Osteoblast (primary cell): ENCODE measurements around the gene GRB10. TPM values are rescaled to one million over a fixed set of nuclear protein-coding genes. Genes with fewer than 3 reads are reported as not detected.
A peak's percentile ranks its signal among the peaks of the same experiment; 100 is the strongest.

Experiments
- DNase-seq: peaks from one replicate; pipeline ENCODE4 v3.0.0; 2011; ENCODE audit warnings: low spot score, mixed read lengths; ENCODE audit not compliant: insufficient read length; ENCODE audit errors: missing footprints
- H2AFZ ChIP-seq: 2 replicates; pipeline ENCODE4 v1.6.0; 2011; ENCODE audit warnings: mild to moderate bottlenecking, low read length
- H3K27ac ChIP-seq: 2 replicates; pipeline ENCODE4 v1.5.1; 2011; ENCODE audit warnings: mild to moderate bottlenecking, low read depth, low read length, moderate library complexity
- H3K27me3 ChIP-seq: 2 replicates; pipeline ENCODE4 v1.6.0; 2012; ENCODE audit warnings: mild to moderate bottlenecking, control low read depth, inconsistent platforms, low read length, moderate library complexity; ENCODE audit not compliant: insufficient read depth
- H3K36me3 ChIP-seq: 2 replicates; pipeline ENCODE4 v1.5.1; 2011; ENCODE audit warnings: mild to moderate bottlenecking, low read length, control low read depth, moderate library complexity; ENCODE audit not compliant: insufficient read depth
- H3K4me1 ChIP-seq: 2 replicates; pipeline ENCODE4 v1.5.1; 2011; ENCODE audit warnings: mild to moderate bottlenecking, low read length, control low read depth, moderate library complexity; ENCODE audit not compliant: insufficient read depth
- H3K4me2 ChIP-seq: 2 replicates; pipeline ENCODE4 v1.6.0; 2011; ENCODE audit warnings: mild to moderate bottlenecking, low read length; ENCODE audit not compliant: insufficient read depth
- H3K4me3 ChIP-seq: fragments of 200-600 bp; sonication (generic); 3 replicates; pipeline ENCODE4 v1.5.1; 2012; ENCODE audit warnings: mild to moderate bottlenecking, low read length, inconsistent platforms; ENCODE audit not compliant: insufficient read depth
- H3K79me2 ChIP-seq: 2 replicates; pipeline ENCODE4 v1.6.0; 2012; ENCODE audit warnings: mild to moderate bottlenecking, low read length, control low read depth, inconsistent platforms; ENCODE audit not compliant: insufficient read depth
- H3K9me3 ChIP-seq: 2 replicates; pipeline ENCODE4 v1.5.1; 2011; ENCODE audit warnings: low read depth, low read length, control low read depth
- H4K20me1 ChIP-seq: 2 replicates; pipeline ENCODE4 v1.6.0; 2012; ENCODE audit warnings: mild to moderate bottlenecking, low read length, control low read depth; ENCODE audit not compliant: insufficient read depth
- total RNA-seq: library from RNA; depleted of rRNA; stranded (reverse); fragments of >200 nt; gene quantifications from 2 replicates; pipeline ENCODE4 v1.2.3, GENCODE V29; 2012
- TF ChIP-seq, protein P1 (sequence below): IDR thresholded peaks from 2 replicates; pipeline ENCODE4 v1.5.1; 2011; ENCODE audit warnings: mild to moderate bottlenecking, low read depth, low read length, moderate library complexity; ENCODE audit errors: extremely low read depth

The GRB10 gene
- total RNA-seq, 1 donor: 62.6 TPM

DNA sequence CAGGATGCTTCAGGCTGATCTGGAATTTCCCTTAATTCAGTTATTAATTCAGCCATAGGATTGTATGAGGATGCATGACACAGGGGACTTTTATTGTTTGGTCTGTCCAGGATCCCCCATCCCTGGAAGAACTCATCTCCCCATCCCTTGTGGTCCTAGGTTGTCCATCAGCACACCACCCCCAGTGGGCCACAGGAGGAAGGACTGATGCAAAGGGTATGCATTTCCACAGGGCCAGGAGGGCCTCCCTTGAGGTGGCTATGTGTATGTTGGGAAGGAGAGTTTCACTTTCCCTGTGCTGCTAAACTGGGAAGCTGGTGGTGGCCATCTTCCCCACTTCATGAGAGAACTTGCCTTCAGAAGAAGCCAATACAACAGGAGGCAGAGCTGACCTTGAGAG is 44.6 kb upstream of the GRB10 start:
- peak overlapping the region; percentile 58 for H3K4me2 ChIP-seq
- H4K20me1 ChIP-seq: no peaks in the 10 kb centered on the region
- TF ChIP-seq, protein P1, sequence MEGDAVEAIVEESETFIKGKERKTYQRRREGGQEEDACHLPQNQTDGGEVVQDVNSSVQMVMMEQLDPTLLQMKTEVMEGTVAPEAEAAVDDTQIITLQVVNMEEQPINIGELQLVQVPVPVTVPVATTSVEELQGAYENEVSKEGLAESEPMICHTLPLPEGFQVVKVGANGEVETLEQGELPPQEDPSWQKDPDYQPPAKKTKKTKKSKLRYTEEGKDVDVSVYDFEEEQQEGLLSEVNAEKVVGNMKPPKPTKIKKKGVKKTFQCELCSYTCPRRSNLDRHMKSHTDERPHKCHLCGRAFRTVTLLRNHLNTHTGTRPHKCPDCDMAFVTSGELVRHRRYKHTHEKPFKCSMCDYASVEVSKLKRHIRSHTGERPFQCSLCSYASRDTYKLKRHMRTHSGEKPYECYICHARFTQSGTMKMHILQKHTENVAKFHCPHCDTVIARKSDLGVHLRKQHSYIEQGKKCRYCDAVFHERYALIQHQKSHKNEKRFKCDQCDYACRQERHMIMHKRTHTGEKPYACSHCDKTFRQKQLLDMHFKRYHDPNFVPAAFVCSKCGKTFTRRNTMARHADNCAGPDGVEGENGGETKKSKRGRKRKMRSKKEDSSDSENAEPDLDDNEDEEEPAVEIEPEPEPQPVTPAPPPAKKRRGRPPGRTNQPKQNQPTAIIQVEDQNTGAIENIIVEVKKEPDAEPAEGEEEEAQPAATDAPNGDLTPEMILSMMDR: no peak
- H3K27ac ChIP-seq: peak overlapping the region; percentile 82
- DNase-seq: no peak
- no peak overlapping the region for H3K4me3 ChIP-seq
- H3K9me3 ChIP-seq: no peaks in the 10 kb centered on the region
- peaks cover 31% of the 10 kb centered on the region for H3K4me1 ChIP-seq
- H3K79me2 ChIP-seq: no peaks in the 10 kb centered on the region
- no peaks in the 10 kb centered on the region for H3K36me3 ChIP-seq
- peak overlapping the region; percentile 43 for H2AFZ ChIP-seq
- no peaks in the 10 kb centered on the region for H3K27me3 ChIP-seq

DNA sequence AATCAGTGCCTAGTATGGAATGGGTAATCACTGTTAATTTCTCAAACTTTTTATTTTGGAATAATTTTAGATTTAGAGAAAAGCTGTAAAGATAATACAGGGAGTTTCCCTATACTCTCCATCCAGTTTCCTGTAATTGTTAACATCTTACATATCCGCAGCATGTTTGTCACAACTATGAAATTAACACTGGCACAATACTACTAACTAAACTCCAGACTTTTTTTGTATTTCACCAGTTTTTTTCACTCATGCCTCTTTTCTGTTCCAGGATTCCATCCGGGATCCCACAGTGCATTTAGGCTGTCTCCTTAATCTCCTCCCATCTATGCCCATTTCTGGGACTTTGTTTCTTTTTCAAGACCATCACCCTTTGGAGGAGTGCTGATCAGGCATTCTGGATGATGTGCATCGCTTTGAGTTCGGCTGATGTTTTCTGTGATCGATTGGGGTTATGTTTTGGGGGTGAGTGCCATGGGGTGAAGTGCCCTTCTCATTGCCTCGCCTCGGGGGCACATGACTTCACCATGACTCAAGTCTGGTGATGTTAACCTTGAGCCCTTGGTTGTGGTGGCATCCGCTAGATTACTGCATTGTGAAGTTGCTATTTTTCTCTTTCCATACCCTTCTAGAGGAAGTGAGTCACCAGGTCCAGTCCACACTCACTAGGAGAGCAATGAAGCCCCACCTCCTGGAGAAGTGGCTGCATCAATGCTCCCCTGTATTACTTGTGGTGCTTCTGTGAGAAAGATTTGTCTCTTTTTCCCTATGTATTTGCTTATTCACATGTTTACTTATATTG is 43.9 kb upstream of the GRB10 start:
- Histone ChIP-seq H3K4me3 (peak overlapping the region; percentile 13), H3K4me1 (peaks cover 38% of the 10 kb centered on the region), H3K27ac (peak overlapping the region; percentile 82), H3K79me2 (no peaks in the 10 kb centered on the region), H3K9me3 (no peaks in the 10 kb centered on the region), H2AFZ (peak overlapping the region; percentile 12), H3K27me3 (no peaks in the 10 kb centered on the region), H3K4me2 (peak overlapping the region; percentile 58), H4K20me1 (no peaks in the 10 kb centered on the region), H3K36me3 (no peaks in the 10 kb centered on the region)
- TF ChIP-seq, protein P1: peak; percentile 22
- DNase-seq: no peak

DNA sequence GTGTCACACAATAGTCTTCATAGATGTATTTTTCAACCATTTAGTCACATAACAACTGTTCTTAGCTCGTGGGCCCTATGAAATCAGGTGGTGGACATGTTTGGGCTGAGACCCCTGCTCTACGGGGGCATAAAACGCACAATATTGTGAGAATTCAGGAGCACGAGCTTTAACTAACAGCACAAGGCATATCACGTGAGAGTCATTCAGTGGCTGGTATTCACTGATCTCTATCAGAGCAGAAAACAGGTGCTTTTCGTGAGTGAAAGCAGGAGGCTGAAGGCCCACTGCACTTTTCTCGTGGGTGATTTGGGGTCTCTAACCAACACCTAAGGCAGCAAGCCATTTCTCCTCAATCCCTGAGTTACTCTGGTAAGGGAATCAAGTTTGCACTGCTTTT is 42.8 kb upstream of the GRB10 start:
- Histone ChIP-seq H3K4me2 (no peak overlapping the region), H3K4me3 (no peak overlapping the region), H3K9me3 (no peaks in the 10 kb centered on the region), H3K79me2 (no peaks in the 10 kb centered on the region), H3K27ac (no peak overlapping the region), H3K27me3 (no peaks in the 10 kb centered on the region), H3K36me3 (no peaks in the 10 kb centered on the region), H3K4me1 (peaks cover 42% of the 10 kb centered on the region), H2AFZ (no peak overlapping the region), H4K20me1 (no peaks in the 10 kb centered on the region)
- DNase-seq: no peak
- TF ChIP-seq, protein P1: no peak

DNA sequence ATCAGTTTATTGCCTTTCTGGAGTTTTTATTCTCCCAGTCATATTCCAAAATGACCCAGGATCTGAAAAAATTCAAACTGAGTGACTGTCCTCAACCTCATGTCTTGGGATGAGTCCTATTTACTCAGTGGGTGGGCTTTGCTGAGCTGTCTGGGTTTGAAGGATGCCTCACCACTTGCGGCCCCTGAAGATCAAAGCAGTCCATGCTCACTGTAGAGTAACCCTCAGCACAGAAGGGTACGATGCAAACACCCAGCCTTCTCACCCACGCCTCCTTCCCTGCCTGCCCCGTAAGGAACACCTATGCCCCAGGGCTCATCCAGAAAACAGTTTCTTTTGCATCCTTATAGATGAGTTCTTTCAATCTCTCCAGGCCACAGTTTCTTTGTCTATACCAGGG is 42.2 kb upstream of the GRB10 start:
- no peaks in the 10 kb centered on the region for H3K27me3 ChIP-seq
- H2AFZ ChIP-seq: no peak overlapping the region
- H3K4me2 ChIP-seq: no peak overlapping the region
- H3K27ac ChIP-seq: no peak overlapping the region
- H3K4me1 ChIP-seq: peaks cover 42% of the 10 kb centered on the region
- no peak overlapping the region for H3K4me3 ChIP-seq
- no peaks in the 10 kb centered on the region for H3K36me3 ChIP-seq
- H3K79me2 ChIP-seq: no peaks in the 10 kb centered on the region
- no peaks in the 10 kb centered on the region for H3K9me3 ChIP-seq
- no peak for DNase-seq
- TF ChIP-seq, protein P1: no peak
- no peaks in the 10 kb centered on the region for H4K20me1 ChIP-seq
